Measurements from ENCODE around the gene FAH.

DNA sequence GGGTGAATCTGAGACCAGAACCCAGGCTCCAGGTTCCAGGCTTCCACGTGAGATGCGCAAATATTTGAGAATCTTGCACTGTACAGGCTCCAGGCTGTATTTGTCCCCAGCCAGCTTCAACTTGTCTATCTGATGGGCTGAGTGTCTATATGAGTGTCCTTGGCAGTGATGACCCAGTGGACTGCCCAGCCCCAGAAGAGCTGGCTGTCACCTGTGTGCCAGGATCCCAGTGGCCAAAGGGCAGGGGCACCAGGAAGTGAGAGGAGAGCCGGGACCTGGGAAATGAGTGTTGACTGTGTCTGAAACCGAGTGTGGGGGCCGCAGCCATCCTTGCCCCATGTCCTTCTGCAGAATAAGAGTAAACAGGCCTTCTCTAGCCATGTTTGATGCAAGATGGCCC, 10.4 kb downstream of the FAH start:
- TF ChIP-seq EZH2phosphoT487 (IDR thresholded peaks at IDR 0.05; ENCODE audit: insufficient read depth, low read depth): no peak
- TF ChIP-seq EZH2 (IDR thresholded peaks at IDR 0.05; ENCODE audit: insufficient read depth, poor library complexity, severe bottlenecking): no peak
